Esophagus muscularis mucosa (tissue), 4 donors: Measurements from ENCODE around the gene GSTM2. TPM values are rescaled to one million over a fixed set of nuclear protein-coding genes. Genes with fewer than 3 reads are reported as not detected.
"Not testable (repeated sequence)": the region's sequence is repeated elsewhere in the genome, so short reads cannot be mapped to it uniquely, and the experiment has no call there.

Source experiments
- DNase-seq: peaks from one replicate; pipeline ENCODE4 v3.0.0-alpha.2; 2017; ENCODE audit errors: extremely low spot score
- H3K27ac ChIP-seq, 4 donors: fragments of 200-600 bp; sonication (generic); replicated peaks in 1 of 4; 1 replicate in 3 of 4; 2 replicates in 1 of 4; pipeline ENCODE4 v1.5.1; 2016 to 2019; ENCODE audit warnings: mild to moderate bottlenecking in 1 of 4
- H3K27me3 ChIP-seq, 4 donors: fragments of 200-600 bp; sonication (generic); one replicate each; pipeline versions ENCODE4 v1.5.1 to v1.6.0; 2016 to 2019
- H3K36me3 ChIP-seq, 4 donors: fragments of 200-600 bp; sonication (generic); one replicate each; pipeline ENCODE4 v1.5.1; 2016 to 2019
- H3K4me1 ChIP-seq, 4 donors: fragments of 200-600 bp; sonication (generic); one replicate each; pipeline ENCODE4 v1.5.1; 2016 to 2019
- H3K4me3 ChIP-seq, 4 donors: fragments of 200-600 bp; sonication (generic); 1 replicate in 2 of 4; 2 replicates in 2 of 4; pipeline ENCODE4 v1.5.1; 2016 to 2019; ENCODE audit warnings: mild to moderate bottlenecking in 4 of 4, moderate library complexity in 1 of 4
- H3K9me3 ChIP-seq, 4 donors: fragments of 200-600 bp; sonication (generic); 1 replicate in 3 of 4; 2 replicates in 1 of 4; pipeline ENCODE4 v1.5.1; 2016 to 2019
- CTCF ChIP-seq, 3 experiments: fragments of 200-600 bp in 2 of 3; fragments of 450-650 bp in 1 of 3; sonication (generic) in 2 of 3; IDR thresholded peaks; one replicate each; pipeline ENCODE4 v1.5.1; 2017 to 2019; ENCODE audit warnings: antibody characterized with exemption in 3 of 3, mild to moderate bottlenecking in 2 of 3, moderate library complexity in 1 of 3
- EP300 ChIP-seq: sonication (generic); formaldehyde crosslinking; IDR thresholded peaks from one replicate; pipeline ENCODE4 v1.6.1; 2017; ENCODE audit warnings: antibody characterized with exemption
- POLR2A ChIP-seq: fragments of 450-650 bp; IDR thresholded peaks from one replicate; pipeline ENCODE4 v1.6.1; 2017; ENCODE audit warnings: antibody characterized with exemption, moderate library complexity, mild to moderate bottlenecking, low read depth
- POLR2AphosphoS5 ChIP-seq, 2 donors: sonication (generic); formaldehyde crosslinking; IDR thresholded peaks; one replicate each; pipeline ENCODE4 v1.6.1; 2017; ENCODE audit warnings: antibody characterized with exemption in 2 of 2
- WGBS: methylation state at CpG from one replicate; pipeline ENCODE4 v1.1.5; 2018; 5-methylcytosine and 5-hydroxymethylcytosine counted together
- intact Hi-C: fragments of 100-400 bp; cut with DNase I; formaldehyde crosslinking; loops from one replicate; pipeline ENCODE4 v1.15.1; 2023
- total RNA-seq, 4 donors: library from RNA; depleted of rRNA; stranded (reverse); fragments of >200 nt; gene quantifications; one replicate each; pipeline versions ENCODE4 v1.1.0 to v1.2.1, GENCODE V29; 2016

The GSTM2 gene
- total RNA-seq, 4 donors from 2014 or later, result 19.9 to 59.0 (median 39.3) TPM

DNA sequence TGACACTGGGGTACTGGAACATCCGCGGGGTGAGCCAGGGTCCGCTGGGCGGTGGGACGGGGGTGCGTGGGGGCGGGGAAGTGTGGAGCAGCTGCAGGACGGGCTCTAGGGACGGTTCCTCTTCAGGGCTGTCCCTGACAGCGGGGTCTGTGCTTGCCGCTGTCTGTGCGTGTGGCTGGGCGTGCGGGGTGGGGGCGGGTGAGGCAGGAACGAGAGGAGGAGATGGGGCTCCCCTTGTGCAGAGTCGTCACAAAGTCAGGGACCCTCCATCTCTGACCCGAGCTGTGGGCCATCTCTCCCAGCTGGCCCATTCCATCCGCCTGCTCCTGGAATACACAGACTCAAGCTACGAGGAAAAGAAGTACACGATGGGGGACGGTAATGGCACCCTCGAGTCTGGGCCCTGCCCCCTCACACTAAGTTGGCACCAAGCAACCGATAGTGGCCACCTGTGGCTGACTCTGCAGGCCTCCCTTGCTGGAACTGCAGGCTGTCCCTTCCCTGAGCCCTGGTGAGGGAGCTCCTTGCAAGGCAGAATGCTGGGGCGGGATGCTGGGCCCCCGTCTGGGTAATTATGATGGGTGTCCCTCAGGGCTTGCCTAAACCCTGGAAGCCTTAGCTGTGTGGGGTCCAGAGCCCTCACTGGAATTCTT, 392 bp downstream of the GSTM2 start:
- Histone ChIP-seq H3K27me3 (no peaks in the 10 kb centered on the region), H3K4me1 (peaks cover 4 to 26% (median 19%) of the 10 kb centered on the region in 4 donors), H3K27ac (peak overlapping the region; percentile 53 to 74 (median 68)), H3K36me3 (peaks cover 0 to 31% (median 8%) of the 10 kb centered on the region in 4 donors), H3K9me3 (no peaks in the 10 kb centered on the region), H3K4me3 (peak overlapping the region; percentile 63 to 73 (median 66))
- TF ChIP-seq EP300, result no peak
- no peak for TF ChIP-seq CTCF (IDR thresholded peaks at IDR 0.05)
- TF ChIP-seq POLR2A, result no peak
- no peak for TF ChIP-seq POLR2AphosphoS5 (IDR thresholded peaks at IDR 0.05)
- WGBS, result 18% methylated on average over 3 of the region's 26 CpGs
- intact Hi-C loops, result no loop called here
- peak; percentile 80 for DNase-seq

DNA sequence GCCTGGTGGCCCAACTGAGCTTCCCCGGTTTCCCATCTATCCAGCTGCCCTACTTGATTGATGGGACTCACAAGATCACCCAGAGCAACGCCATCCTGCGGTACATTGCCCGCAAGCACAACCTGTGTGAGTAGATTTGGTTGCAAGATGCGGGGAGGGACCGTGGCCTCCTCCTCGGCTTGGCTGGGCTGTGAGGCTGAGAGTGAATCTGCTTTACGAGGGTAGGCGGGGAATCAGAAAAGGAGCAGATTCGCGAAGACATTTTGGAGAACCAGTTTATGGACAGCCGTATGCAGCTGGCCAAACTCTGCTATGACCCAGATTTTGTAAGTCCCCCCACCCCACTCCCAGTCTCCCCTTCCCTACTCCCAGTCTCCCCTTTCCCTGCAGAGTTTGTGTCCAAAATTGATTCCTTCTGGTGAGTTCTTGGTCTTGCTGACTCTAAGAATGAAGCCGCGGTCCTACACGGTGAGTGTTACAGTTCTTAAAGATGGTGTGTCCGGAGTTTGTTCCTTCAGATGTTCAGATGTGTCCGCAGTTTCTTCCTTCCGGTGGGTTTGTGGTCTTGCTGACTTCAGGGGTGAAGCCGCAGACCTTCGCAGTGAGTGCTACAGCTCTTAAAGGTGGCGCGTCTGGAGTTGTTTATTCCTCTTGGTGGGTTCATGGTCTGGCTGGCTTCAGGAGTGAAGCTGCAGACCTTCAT, 1.5 kb downstream of the GSTM2 start:
- Histone ChIP-seq H3K27ac (no peak overlapping the region), H3K36me3 (peaks cover 0 to 38% (median 13%) of the 10 kb centered on the region in 4 donors), H3K4me1 (peaks cover 4 to 20% (median 16%) of the 10 kb centered on the region in 4 donors), H3K27me3 (no peaks in the 10 kb centered on the region), H3K4me3 (no peak overlapping the region), H3K9me3 (no peaks in the 10 kb centered on the region)
- 89% methylated on average over 22 of the region's 22 CpGs for WGBS
- intact Hi-C loops, result no loop called here
- DNase-seq, result peak; percentile 81
- TF ChIP-seq POLR2AphosphoS5 (IDR thresholded peaks at IDR 0.05) (no peak), POLR2A (no peak), CTCF (IDR thresholded peaks at IDR 0.05) (no peak), EP300 (no peak)

DNA sequence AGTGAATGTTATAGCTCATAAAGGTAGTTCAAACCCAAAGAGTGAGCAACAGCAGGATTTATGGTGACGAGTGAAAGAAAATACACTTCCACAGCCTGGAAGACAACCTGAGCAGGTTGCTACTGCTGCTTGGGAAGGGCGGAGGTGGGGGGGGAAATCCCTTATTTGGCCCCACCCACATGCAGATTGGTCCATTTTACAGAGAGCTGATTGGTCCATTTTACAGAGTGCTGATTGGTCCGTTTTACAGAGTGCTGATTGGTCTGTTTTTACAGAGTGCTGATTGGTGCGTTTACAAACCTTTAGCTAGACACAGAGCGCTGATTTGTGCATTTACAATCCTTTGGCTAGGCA, 2.1 kb downstream of the GSTM2 start:
- DNase-seq, H3K9me3 ChIP-seq, H3K27ac ChIP-seq, H3K4me3 ChIP-seq, intact Hi-C loops, H3K27me3 ChIP-seq: not testable (repeated sequence)
- peaks cover 4 to 20% (median 16%) of the 10 kb centered on the region in 4 donors for H3K4me1 ChIP-seq
- 97% methylated on average over 3 of the region's 5 CpGs for WGBS
- H3K36me3 ChIP-seq, result peaks cover 0 to 36% (median 13%) of the 10 kb centered on the region in 4 donors

DNA sequence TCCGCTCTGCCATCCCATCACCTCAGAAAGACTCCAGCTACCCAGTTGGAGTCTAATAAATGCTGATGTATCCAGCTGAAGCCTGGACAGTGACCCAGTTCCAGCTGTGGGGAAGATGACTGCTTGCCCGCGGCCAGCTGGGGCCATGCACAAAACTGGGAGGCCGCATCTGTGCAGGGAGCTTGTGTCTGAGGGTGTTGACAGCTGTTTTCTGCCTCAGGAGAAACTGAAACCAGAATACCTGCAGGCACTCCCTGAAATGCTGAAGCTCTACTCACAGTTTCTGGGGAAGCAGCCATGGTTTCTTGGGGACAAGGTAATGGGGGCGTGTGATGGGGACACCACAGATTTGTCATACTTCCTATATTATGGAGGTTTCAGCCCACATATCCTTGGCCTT, 3.2 kb downstream of the GSTM2 start:
- intact Hi-C loops, result no loop called here
- 91% methylated on average over 3 of the region's 5 CpGs for WGBS
- H3K27me3 ChIP-seq, result no peaks in the 10 kb centered on the region
- DNase-seq, result no peak
- H3K4me1 ChIP-seq, result peaks cover 4 to 20% (median 16%) of the 10 kb centered on the region in 4 donors
- no peak overlapping the region for H3K27ac ChIP-seq
- no peak for TF ChIP-seq POLR2A
- no peak for TF ChIP-seq CTCF (IDR thresholded peaks at IDR 0.05)
- no peak for TF ChIP-seq EP300
- TF ChIP-seq POLR2AphosphoS5 (IDR thresholded peaks at IDR 0.05), result no peak
- no peaks in the 10 kb centered on the region for H3K9me3 ChIP-seq
- peaks cover 0 to 31% (median 11%) of the 10 kb centered on the region in 4 donors for H3K36me3 ChIP-seq
- no peak overlapping the region for H3K4me3 ChIP-seq

- H3K4me3 ChIP-seq, H3K4me1 ChIP-seq, intact Hi-C loops, H3K9me3 ChIP-seq, H3K27me3 ChIP-seq, H3K27ac ChIP-seq: not testable (repeated sequence)
- 100% methylated on average over 2 of the region's 2 CpGs for WGBS
- DNase-seq, result peak; percentile 4
- peaks cover 0 to 35% (median 11%) of the 10 kb centered on the region in 4 donors for H3K36me3 ChIP-seq
Measured at GRCh38 chr1:109673861-109674260, 6.0 kb downstream of the GSTM2 start.

GRCh38 chr1:109676683-109677381, 9.0 kb downstream of the GSTM2 start:
- H3K27me3 ChIP-seq, H3K4me3 ChIP-seq, intact Hi-C loops, H3K9me3 ChIP-seq, H3K4me1 ChIP-seq, H3K27ac ChIP-seq: not testable (repeated sequence)
- H3K36me3 ChIP-seq, result peaks cover 0 to 27% (median 9%) of the 10 kb centered on the region in 4 donors
- WGBS, result 86% methylated on average over 3 of the region's 3 CpGs
- peak; percentile 29 for DNase-seq
